Measurements from ENCODE around the gene P4HA1.

Gene P4HA1

DNA sequence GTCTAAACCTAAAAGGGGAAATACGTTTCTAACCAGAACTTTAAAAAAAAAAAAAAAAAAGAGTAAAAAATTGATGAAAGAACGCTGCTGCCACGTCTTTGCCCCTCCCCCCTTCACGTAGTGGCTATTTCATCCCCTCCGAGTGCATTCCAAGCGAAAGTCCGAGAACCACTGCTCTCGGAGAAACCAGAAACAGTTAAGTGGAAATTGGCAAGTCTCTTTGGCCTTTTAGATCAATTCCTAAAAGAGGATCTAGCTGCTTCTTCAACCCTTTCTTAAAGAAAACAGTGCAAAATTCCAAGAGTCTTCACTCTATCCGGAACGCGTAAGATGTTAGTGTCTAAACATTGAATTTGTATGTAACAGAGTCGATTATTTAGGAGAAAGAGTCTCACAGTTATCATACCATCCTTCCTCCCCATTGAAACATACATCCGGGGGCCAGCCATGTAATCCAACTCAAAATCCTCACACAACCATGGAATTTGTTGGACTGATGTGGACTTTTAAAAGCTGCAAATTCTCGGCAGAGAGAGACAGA lies 1.1 kb downstream of the P4HA1 start:
- in situ Hi-C loops (cut with HindIII; ENCODE audit: low sequenced_read_pairs) = loop anchor here (5.0 kb wide), 1 partner anchor 42 kb away; no protein-coding TSS in a partner anchor

DNA sequence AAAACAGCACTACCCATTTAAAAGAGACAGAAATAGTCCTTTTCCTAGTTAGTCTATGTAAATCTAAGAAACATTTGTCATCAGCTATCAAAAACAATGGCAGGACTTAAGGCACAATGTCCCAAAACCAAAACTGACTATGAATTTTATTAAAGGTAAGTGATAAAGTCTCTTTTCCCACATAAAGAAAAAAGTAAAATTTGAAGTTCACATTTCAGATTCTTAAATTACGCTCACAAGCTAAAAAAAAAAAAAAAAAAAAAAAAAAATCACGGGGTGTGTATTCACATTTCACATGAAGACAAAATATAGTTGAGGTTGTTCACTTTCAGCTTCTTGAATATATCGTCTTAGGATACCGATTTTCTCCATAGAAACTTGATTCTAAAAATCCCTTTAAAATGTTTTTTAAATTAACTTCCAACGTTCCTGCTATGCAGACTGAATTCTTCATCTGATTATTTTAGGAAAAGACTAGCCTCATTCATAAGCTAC lies 1.6 kb downstream of the P4HA1 start:
- in situ Hi-C loops (cut with HindIII; ENCODE audit: low sequenced_read_pairs) = loop anchor here (5.0 kb wide), 1 partner anchor 42 kb away; no protein-coding TSS in a partner anchor

DNA sequence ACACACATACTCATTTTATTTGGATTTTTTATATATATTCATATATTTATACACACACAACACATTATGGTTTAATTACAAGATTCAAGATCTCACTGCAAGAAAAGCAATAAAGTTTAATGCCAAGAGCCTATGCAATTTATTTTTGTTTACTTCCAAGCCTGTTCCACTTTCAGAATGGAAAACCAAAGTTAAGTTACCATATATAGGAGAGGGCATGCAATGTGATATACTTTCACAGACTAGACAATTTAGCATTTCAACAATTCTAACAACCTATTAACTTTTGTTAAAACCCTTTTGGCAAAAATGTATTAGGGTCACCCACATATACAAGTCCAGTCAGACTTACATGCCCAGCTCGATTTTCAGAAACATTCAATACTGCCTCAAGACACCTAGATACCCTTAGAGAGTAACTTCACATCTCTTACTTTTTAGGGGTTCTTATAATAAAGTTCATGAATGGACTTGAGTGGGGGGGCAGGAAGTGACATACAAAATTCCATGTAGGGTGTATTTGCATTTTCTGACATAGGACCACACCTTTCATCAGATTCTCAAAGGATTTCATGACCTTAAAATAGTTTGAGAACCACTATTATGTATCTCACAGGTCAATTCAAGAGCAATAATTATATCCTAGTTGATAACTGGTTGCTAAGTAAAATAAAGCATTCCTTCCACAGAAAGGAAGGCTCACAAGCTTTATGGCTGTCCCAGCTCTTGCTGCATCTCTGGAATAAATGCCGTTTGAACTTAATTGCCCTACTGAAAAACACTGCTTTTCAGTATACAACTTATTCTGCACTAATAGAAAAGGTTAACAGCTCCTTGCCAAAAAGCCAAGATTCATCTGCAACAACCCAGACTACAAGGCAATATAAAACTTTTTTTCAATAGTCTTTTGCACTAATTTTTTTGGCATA lies 2.5 kb downstream of the P4HA1 start:
- in situ Hi-C loops (cut with HindIII; ENCODE audit: low sequenced_read_pairs) = no loop called here

DNA sequence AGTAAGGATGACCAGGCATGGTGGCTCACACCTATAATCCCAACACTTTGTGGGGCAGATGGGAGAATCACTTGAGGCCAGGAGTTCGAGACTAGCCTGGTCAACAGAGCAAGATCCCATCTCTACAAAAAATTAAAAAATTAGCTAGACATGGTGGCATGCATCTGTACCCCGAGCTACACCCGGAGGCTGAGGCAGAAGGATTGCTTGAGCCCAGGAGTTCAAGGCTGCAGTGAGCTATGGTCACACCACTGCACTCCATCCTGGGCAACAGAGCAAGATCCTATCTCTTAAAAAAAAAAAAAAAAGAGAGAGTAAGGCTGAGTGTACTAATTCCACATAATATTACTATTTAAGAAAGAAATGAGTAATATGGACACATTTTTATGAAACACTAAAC lies 3.8 kb downstream of the P4HA1 start:
- in situ Hi-C loops (cut with HindIII; ENCODE audit: low sequenced_read_pairs) = no loop called here

DNA sequence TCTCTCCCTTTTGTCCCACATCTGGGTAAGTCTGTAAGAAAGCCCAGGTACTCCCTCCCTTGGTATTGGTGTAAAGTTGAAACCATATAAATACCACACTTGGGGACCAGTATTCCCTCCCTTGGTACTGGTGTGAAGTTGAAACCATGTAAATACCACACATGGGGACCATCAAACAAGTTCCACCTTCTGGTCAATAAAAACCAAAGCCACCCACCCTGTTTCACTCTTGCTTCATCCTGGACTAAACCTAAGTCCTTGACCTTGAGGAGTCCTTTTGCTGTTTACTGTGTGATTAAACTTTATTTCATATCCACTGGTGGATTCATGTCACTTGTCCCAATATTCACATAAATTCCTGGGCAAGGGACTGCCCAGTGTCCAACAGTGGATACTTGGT lies 8.4 kb downstream of the P4HA1 start:
- in situ Hi-C loops (cut with HindIII; ENCODE audit: low sequenced_read_pairs) = no loop called here

DNA sequence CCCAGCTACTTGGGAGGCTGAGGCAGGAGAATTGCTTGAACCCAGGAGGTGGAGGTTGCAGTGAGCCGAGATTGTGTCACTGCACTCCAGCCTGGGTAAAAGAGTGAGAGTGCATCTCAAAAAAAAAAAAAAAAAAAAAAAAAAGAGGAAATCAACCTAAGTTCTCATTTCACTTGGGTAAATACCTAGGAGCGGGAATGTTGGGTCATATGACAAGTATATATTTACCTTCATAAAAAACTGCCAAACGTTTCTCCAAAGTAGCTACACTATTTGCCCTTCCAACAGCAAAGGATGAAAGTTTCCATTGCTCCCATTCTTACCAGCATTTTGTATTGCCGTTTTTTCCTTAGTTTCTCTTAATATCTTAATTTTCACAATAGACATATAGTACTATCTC lies 9.8 kb downstream of the P4HA1 start:
- in situ Hi-C loops (cut with HindIII; ENCODE audit: low sequenced_read_pairs) = no loop called here

DNA sequence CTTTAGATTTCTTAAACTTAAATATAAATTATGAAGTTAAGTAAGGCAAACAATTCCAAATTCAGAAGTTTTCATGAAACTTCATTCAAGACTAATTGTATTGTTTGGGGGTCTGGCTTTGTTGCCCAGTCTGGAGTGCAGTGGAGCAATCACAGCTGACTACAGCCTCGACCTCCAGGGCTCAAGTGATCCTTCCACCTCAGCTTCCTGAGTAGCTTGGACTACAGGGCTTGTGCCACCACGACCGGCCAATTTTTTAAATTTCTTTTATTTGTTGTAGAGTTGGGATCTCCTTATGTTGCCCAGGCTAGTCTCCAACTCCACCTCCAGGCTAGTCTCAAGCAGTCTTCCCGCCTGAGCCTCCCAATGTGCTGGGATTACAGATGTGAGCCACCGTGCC lies 12.5 kb downstream of the P4HA1 start:
- in situ Hi-C loops (cut with HindIII; ENCODE audit: low sequenced_read_pairs) = no loop called here

DNA sequence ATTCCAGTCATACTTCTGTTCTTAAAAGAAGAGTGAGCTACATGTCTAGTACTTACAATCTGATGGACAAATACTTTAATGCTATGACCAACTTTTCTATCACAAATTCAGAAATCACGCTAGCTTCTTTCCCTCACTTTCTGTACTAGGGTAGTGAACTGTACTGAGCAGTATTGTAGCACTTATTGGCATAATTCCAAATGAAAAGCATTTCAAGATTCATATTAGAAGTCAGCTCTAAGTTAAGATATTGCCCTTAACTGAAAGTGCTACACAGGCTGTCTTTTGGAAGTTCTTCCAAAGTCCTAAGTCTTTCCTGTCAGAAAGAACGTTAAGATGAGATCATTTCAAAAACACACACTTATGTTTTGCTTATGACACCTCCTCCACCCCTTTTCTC lies 13.4 kb downstream of the P4HA1 start:
- in situ Hi-C loops (cut with HindIII; ENCODE audit: low sequenced_read_pairs) = no loop called here

DNA sequence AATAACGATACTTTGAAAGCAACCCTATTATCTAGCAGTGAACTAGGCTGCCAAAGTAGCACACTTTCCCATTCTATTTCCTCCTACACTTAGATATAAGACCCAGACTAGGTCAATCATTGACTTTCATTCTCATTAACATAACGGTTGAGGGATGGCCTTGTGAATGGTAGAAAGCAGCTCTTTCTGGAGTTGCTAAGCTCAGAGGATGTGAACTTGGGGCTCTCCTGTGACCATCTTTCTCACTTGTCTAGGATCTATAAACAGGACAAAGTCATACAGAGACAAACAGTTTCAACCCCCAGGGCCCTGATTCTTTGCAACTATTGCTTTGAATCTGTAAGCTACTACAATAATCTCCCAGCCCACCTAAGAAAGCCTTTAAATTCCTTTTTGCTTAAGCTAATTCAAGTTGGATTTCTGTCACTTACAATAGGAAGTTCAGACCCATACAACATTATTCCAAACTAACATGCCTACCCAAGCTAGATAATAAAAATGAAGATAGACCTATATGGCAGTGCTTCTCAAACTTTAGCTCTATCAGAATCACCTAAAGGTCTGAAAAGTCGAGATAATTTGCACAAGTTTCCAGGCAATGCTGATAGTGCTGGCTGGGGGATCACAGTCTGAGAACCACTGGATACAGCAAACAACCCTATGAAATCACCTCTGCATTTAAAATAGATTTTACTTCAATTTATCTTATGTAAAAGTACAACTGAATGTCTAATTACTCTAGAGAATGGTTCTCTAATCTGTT lies 16.7 kb downstream of the P4HA1 start:
- in situ Hi-C loops (cut with HindIII; ENCODE audit: low sequenced_read_pairs) = no loop called here

DNA sequence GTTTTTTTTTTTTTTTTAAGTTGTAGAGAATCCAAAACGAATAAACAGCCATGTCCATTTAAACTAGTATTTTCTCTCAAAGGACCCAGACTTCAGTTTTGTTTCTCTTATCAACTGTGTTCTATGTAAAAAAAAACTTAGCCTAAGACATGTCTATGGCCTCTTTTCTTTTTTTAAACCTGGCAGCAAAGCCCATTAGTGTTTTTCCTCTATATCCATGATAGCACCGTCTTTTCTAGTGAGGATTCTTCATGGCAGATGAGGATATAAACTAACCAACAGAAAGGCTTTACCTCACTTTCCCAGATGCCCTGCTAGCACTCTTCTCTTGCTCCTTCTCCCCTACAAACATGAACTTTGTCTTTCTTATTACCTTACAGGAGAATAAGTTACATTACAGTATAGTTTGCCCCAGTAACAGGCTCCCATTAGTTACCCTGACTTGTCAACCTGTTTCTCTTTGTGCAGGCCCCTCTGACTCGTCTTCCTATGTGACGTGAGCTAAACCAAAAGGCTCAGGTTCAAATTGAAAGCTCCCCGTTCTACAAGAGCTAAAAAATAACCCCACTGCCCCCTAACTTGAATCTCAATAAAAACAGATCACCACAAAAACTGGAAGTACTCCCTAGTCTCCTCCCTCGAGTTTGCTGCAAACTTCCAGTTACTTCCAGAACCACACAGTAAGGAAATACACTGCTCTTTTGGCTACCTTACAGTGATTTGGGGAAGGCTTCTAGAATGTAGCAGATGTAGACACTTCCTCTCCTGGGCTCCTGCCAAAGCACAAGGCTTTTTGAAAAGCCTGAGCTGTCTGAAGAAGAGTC lies 20.1 kb downstream of the P4HA1 start:
- in situ Hi-C loops (cut with HindIII; ENCODE audit: low sequenced_read_pairs) = no loop called here

DNA sequence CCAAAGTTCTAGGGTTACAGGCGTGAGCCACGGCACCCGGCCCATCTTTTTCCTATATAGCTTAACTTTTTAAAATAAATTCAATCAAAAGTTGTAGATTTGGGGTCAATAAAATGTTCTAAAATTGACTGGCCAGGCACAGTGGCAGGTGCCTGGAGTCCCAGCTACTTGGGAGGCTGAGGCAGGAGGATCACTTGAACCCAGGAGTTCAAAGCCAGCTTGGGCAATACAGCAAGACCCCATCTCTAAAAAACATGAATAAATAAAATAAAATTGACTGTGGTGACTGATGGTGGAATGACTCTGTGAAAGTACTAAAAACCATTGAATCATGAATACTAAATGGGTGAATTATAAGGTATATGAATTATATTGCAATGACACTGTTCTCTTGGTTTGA lies 20.8 kb downstream of the P4HA1 start:
- in situ Hi-C loops (cut with HindIII; ENCODE audit: low sequenced_read_pairs) = no loop called here

DNA sequence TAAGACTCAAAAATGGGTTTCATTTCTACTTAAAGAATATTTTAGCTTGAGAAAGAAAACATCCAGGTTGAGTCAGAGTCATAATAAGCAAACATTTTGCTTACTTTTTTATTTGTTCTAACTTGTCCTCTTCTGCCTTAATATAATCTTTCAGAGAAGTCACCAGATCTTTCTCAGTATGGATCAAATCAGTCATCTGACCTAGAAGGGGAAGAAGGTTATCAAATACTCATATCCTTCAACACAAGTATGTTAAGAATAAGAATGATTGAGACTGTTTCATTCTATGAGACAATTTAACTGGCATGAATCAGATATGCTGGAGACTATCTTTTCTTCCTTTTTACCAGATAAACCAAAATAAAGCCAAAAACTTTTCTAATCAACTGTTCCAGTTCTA lies 23.0 kb downstream of the P4HA1 start:
- in situ Hi-C loops (cut with HindIII; ENCODE audit: low sequenced_read_pairs) = no loop called here

DNA sequence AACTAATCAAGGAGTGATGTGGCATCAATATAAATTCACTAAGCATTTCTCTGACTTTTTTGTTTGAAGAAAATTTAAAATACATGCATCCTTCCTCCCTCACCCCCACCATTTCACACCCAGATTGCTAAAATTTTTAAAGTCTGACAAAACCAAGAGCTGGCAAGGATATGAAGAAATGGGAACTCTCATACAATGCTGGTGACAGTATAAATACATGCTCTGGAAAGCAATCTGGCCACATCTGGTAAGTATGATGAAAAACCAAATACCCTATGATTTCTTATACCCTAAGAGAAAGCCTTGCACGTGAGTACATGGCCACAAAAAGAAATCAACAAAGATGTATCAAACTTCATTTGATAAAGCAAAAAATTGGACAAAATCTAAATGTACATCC lies 31.2 kb downstream of the P4HA1 start:
- in situ Hi-C loops (cut with HindIII; ENCODE audit: low sequenced_read_pairs) = no loop called here

DNA sequence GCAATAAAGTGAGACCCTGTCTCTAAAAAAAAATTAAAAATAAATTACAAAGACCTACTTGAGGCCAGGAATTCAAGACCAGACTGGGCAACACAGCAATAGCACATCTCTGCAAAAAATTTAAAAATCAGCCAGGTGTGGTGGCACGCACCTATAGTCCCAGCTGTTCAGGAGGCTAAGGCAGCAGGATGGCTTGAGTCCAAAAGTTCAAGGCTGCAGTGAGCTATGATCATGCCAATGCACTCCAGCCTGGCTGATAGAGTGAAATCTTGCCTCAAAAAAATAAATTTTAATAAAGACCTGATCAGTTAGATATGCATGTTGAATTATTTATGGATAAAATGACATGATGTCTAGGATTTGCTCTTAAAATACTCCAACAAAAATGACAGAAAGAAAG lies 34.9 kb downstream of the P4HA1 start:
- in situ Hi-C loops (cut with HindIII; ENCODE audit: low sequenced_read_pairs) = no loop called here

DNA sequence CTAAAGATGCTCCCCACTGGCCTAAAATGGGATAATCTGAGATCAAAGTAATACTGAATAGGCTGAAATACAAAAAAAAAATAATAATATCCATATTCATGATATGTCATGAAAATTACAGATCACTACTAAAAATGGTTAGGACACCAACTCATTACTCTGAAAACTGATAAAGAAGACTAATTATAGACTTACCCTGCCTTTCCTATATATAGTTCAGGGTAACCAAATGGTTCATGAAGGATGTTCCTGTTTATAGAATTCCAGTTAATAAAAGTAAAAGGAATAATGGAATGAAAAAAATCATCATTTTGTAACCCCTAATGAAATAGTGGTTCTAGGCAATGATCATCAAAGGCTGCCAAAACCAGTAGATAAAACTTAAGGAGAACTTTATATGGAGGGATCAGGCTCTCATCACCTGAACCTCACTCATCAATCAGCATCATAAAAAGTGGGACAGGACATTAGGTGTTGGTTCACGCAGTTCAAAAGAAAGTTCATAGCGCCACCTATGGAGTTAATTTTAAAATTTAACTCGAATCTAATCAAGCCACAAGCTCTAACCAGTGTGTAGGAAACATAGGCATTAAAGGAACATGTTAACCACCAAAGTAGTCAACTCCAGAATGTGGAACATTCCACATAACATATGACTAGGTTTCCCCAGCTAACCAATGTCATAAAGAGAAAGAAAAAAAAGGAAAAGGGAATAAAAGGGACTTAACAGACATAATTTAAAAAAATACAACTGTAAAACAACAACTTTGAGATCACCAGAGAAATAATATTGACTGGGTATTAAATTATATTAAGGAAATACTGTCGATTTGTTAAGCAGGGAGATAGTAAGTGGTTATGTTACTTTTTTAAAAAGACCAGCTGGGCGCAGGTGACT lies 35.7 kb downstream of the P4HA1 start:
- in situ Hi-C loops (cut with HindIII; ENCODE audit: low sequenced_read_pairs) = no loop called here

DNA sequence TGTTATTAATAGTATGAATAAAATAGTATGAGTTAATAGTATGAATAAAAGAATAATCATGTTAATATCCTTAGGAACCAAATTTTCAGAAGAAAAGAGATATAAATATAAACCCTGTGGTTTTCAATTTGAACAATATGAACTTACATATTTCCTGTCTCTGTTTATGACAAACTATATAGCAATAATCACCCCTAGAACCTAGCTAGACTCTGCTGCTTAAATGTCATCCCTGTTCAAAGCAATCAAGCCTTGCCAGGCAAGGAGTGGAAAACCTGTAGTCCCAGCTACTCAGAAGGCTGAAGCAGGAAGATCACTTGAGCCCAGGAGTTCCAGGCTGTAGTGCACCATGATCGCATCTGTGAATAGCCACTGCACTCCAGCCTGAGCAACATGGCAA lies 36.5 kb downstream of the P4HA1 start:
- in situ Hi-C loops (cut with HindIII; ENCODE audit: low sequenced_read_pairs) = no loop called here

DNA sequence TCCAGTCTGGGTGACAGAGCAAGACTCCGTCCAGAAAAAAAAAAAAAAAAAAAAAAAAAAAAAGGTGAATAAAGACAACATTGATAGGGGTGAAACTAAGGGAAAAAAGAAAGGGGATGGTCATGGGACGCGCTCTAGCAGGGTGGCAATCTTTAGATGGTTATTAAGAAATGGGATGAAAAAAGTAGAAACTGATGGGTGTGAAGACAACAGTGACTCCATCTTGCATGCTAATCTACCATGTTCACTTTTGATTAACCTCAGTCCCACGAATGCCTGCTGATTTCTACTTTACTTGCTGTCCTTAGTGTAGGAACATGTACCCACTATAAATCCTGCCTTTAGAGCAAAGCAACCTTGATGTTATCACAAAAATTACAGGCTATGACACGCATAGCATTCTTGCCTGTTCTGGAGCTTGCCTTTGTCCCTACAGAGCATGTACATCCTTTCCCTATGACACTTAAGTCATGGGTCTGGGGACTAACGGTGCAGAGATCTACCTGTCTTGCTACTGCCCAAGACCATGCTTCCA lies 38.5 kb downstream of the P4HA1 start:
- in situ Hi-C loops (cut with HindIII; ENCODE audit: low sequenced_read_pairs) = no loop called here

DNA sequence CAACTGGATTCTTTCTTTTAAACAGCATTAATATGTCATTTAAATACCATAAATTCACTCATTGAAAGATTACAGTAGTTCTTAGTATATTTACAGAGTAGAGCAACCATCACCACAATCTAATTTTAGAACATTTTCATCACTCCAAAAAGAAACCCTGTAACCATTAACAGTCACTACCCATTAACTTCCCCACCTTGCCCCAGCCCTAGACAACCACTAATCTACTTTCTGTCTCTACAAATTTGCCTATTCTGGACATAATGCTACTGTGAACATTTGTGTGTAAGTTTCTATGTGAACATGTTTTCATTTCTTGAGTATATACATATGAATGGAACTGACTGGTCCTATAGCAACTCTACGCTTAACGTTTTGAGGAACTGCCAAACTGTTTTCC lies 42.4 kb downstream of the P4HA1 start:
- in situ Hi-C loops (cut with HindIII; ENCODE audit: low sequenced_read_pairs) = no loop called here

DNA sequence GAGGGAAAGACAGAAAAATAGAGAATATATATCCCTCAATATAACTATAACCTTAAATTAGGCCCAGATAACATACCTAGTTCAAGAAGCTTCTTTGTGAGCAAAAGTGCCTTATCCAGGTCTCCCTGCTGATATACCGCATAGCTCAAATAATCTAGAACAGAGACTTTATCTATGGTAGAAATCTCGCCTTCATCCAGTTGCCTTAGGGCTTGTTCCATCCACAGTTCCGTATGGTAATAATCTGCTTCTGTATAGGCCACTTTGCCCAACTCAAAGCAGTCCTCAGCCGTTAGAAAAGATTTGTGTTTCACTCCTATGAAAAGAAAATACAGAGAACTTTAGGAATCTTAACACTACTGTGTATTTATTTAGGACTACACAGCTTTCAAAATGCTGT lies 43.4 kb downstream of the P4HA1 start:
- in situ Hi-C loops (cut with HindIII; ENCODE audit: low sequenced_read_pairs) = no loop called here
